Measurements from ENCODE around the gene ANGPTL4.

DNA sequence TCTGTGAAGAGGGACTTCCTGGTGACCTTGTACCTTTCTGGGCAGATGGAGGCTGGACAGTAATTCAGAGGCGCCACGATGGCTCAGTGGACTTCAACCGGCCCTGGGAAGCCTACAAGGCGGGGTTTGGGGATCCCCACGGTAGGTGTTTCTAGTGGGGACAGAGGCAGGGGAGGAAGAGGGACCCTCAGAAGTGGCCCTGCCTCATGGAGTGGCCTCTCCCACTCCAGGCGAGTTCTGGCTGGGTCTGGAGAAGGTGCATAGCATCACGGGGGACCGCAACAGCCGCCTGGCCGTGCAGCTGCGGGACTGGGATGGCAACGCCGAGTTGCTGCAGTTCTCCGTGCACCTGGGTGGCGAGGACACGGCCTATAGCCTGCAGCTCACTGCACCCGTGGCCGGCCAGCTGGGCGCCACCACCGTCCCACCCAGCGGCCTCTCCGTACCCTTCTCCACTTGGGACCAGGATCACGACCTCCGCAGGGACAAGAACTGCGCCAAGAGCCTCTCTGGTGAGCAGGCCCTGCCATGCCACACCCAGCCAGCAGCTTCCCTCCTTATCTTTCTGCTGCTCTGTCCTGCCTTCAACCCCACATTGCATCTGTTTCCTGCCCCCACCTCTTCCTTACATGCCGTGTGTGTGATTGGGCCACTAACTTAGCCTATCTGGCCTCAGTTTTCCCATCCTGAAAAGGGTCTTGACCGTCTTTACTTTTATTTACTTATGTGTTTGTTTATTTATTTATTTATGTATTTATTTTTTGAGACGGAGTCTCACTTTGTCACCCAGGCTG lies 7.3 kb downstream of the ANGPTL4 start:
- TF ChIP-seq, protein P1, sequence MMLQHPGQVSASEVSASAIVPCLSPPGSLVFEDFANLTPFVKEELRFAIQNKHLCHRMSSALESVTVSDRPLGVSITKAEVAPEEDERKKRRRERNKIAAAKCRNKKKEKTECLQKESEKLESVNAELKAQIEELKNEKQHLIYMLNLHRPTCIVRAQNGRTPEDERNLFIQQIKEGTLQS (IDR thresholded peaks at IDR 0.05): no peak
- TF ChIP-seq, protein P1 (CRISPR knock-in tag; conservative IDR thresholded peaks at IDR 0.05): no peak
- no peak for TF ChIP-seq HDAC6 (IDR thresholded peaks at IDR 0.05; ENCODE audit: low read depth, low read length)
- TF ChIP-seq, protein P2, sequence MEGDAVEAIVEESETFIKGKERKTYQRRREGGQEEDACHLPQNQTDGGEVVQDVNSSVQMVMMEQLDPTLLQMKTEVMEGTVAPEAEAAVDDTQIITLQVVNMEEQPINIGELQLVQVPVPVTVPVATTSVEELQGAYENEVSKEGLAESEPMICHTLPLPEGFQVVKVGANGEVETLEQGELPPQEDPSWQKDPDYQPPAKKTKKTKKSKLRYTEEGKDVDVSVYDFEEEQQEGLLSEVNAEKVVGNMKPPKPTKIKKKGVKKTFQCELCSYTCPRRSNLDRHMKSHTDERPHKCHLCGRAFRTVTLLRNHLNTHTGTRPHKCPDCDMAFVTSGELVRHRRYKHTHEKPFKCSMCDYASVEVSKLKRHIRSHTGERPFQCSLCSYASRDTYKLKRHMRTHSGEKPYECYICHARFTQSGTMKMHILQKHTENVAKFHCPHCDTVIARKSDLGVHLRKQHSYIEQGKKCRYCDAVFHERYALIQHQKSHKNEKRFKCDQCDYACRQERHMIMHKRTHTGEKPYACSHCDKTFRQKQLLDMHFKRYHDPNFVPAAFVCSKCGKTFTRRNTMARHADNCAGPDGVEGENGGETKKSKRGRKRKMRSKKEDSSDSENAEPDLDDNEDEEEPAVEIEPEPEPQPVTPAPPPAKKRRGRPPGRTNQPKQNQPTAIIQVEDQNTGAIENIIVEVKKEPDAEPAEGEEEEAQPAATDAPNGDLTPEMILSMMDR (IDR thresholded peaks at IDR 0.05 in 2 of 3, conservative IDR thresholded peaks at IDR 0.05 in 1 of 3; ENCODE audit: insufficient read depth in 2 of 3, low read depth in 1 of 3, low read length in 3 of 3): no peak
- TF ChIP-seq, protein P3, sequence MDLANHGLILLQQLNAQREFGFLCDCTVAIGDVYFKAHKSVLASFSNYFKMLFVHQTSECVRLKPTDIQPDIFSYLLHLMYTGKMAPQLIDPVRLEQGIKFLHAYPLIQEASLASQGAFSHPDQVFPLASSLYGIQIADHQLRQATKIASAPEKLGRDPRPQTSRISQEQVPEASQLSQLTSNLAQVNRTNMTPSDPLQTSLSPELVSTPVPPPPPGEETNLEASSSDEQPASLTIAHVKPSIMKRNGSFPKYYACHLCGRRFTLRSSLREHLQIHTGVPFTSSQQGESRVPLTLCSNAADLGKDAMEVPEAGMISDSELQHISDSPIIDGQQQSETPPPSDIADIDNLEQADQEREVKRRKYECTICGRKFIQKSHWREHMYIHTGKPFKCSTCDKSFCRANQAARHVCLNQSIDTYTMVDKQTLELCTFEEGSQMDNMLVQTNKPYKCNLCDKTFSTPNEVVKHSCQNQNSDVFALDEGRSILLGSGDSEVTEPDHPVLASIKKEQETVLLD (IDR thresholded peaks at IDR 0.05): peak; percentile 57; the same call in 1 of the 2 replicates
- TF ChIP-seq POLR2AphosphoS5 (IDR thresholded peaks at IDR 0.05; ENCODE audit: control insufficient read depth, insufficient read depth, low read depth, low read length): 0 out of 2 replicates have a peak, but pooled peaks have one; percentile 31
- TF ChIP-seq MECOM (CRISPR knock-in tag; IDR thresholded peaks at IDR 0.05): no peak
